ENCODE measurements around the gene ADAM29. TPM values are rescaled to one million over a fixed set of nuclear protein-coding genes. Genes with fewer than 3 reads are reported as not detected.
"Not testable (repeated sequence)": the region's sequence is repeated elsewhere in the genome, so short reads cannot be mapped to it uniquely, and the experiment has no call there.

The ADAM29 gene
- total RNA-seq, 2 donors from 2014 or later = not detected

DNA sequence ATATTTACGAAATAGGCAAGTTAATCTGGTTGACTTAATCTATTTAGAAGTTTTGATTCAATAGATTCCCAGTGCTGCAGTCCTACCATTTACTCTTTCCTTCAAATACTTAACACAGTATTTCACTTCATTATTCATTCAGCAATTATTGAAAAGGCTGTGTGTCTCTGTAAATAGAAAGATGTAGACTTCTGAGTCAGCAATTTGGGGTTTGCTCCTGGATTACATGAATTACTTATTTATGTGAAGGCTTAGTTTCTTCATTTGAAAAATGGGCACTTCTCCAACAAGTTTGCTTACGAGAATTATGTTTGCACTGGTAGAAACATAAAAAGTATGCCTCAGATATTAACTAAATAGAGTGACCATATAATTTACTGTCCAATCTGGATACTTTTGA is 17.4 kb downstream of the ADAM29 start:
- intact Hi-C loops (cut with DNase I, micrococcal nuclease) = no loop called here
- no peak for ATAC-seq

DNA sequence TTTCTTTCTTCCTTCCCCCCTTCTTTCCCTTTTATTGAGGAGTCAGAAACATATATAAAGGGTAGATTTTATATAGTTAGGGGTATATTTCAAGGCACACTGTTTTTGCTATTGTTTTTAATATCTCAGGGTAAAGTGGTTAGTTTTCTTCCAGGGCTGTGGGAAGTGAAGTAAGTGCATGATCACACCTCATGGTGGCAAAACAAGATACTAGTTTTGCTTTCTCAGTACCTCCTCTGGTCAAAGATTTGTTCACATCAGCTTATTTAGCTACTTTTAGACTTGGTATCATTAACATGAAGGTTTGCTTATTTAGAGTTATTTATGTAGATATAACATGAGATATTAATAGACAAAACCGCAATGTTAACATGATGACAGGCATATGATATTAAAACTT is 21.8 kb downstream of the ADAM29 start:
- intact Hi-C loops (cut with DNase I, micrococcal nuclease) = no loop called here
- ATAC-seq = no peak
- no peak for DNase-seq

More for the DNA sequence above, 17.4 kb downstream of the ADAM29 start:
- DNase-seq = no peak

GRCh38 chr4:174946246-174946645 is 28.1 kb downstream of the ADAM29 start:
- ATAC-seq (no peak), DNase-seq (no peak)
- intact Hi-C loops (cut with DNase I, micrococcal nuclease) = no loop called here

DNA sequence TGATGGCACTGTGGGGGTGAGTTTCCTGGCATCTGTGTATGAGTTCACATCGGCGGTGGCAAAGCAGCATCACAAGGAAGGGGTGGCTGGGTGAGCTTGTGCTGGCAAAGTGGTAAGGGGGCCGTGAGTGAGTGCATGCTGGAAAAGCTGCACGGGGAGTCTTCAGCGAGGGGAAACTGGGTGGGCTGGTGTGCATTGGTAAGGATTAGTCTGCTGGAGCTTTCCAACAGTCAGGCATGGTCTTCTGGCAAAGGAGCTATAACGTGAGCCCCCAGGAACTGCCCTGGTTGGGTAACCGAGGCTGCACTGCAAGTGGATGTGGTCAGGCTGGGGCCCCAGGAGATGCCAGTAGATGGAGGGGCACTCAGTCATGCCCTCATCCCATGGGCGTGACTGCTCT is 30.7 kb downstream of the ADAM29 start:
- ATAC-seq = no peak
- intact Hi-C loops (cut with DNase I, micrococcal nuclease) = no loop called here

DNA sequence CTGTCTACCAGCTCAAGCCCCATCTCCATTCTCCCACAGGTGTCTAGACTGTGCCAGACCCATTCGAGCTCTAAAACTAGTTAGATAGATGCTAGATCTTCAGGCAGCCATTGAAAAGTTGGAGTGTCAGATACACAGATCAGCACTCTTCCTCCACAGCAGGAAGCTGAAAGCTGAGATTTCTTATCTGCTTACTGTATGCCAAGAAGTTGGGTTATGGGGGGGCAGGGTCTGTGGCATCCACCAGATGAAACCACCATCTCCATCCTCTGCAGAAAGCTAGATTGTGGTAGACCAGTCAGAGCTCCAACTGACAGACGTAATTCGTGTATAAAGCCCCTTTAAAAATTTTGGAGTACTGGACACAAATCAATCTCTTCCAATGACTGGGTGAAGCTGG is 54.8 kb downstream of the ADAM29 start:
- ATAC-seq (no peak), DNase-seq (no peak)
- intact Hi-C loops (cut with DNase I, micrococcal nuclease) = no loop called here

More for the DNA sequence above, 30.7 kb downstream of the ADAM29 start:
- DNase-seq = no peak

DNA sequence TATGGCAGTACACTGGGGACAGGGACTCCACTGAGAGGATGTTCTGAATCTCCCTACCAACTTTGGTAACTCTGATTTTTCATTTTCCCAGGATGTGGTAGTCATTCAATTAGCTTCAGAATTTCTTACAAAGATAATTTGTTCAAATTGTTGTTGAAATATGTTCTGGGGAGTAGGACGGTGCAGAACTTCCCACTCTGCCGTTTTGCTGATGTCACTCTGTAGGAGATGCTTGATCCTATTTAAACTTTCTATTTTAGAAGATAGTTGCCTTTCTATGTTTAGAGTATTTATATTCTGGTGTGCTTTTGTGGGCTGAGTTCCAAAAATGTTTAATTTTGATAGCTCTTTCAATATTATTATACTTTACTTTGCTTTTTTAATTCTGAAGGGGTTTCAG is 55.2 kb downstream of the ADAM29 start:
- DNase-seq (no peak), ATAC-seq (no peak)
- intact Hi-C loops (cut with DNase I, micrococcal nuclease) = no loop called here

DNA sequence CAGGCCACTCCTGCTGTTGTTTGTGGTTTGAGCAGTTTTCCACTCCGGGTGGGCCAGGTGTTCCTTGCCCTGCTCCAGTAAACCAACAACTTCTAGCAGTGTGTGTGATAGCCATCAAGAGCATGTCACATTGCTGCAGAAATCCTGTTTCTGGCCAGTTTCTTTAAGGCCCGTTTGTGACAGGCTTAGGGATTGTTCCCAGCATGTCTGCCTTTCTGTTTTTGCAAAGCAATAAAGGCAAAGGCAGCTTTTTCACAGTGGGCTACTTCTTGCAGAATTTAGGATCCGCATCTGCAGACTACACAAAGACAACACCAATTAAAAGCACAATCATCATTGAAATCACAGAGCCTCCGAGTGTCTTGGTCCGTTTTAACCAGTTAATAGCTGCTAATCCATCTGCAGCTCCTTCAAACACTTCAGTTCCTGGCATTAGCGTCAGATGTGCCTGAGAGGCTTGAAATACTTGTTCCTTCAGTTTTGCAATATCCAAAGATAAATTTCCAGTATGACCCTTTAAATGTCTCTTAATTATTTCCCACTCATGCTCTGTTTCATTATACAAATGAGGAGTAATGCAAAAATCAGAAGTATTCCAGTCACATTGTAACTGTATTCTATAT is 65.1 kb downstream of the ADAM29 start:
- intact Hi-C loops (cut with DNase I, micrococcal nuclease) = no loop called here
- no peak for DNase-seq
- no peak for ATAC-seq

GRCh38 chr4:174983870-174984269 is 65.7 kb downstream of the ADAM29 start:
- intact Hi-C loops (cut with DNase I, micrococcal nuclease); DNase-seq; ATAC-seq: not testable (repeated sequence)

GRCh38 chr4:174989791-174990190 is 71.6 kb downstream of the ADAM29 start:
- intact Hi-C loops (cut with DNase I, micrococcal nuclease) = no loop called here
- DNase-seq (no peak), ATAC-seq (no peak)

GRCh38 chr4:174993916-174994315 is 75.8 kb downstream of the ADAM29 start:
- DNase-seq (no peak), ATAC-seq (no peak)
- intact Hi-C loops (cut with DNase I, micrococcal nuclease) = no loop called here

GRCh38 chr4:174996079-174996478 is 77.9 kb downstream of the ADAM29 start:
- ATAC-seq = no peak
- intact Hi-C loops (cut with DNase I, micrococcal nuclease) = no loop called here

DNA sequence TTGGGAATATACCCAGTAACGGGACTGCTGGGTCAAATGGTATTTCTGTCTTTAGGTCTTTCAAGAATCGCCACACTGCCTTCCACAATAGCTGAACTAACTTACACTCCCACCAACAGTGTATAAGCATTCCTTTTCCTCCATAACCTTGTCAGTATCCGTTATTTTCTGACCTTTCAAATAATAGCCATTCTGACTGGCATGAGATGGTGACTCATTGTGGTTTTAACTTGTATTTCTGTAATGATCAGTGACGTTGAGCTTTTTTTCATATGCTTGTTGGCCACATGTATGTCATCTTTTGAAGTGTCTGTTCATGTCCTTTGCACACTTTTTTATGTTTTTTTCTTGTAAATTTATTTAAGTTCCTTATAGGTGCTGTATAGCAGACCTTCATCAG is 81.2 kb downstream of the ADAM29 start:
- DNase-seq (no peak), ATAC-seq (no peak)
- intact Hi-C loops (cut with DNase I, micrococcal nuclease) = no loop called here

More at GRCh38 chr4:174996079-174996478, 77.9 kb downstream of the ADAM29 start:
- DNase-seq = no peak

DNA sequence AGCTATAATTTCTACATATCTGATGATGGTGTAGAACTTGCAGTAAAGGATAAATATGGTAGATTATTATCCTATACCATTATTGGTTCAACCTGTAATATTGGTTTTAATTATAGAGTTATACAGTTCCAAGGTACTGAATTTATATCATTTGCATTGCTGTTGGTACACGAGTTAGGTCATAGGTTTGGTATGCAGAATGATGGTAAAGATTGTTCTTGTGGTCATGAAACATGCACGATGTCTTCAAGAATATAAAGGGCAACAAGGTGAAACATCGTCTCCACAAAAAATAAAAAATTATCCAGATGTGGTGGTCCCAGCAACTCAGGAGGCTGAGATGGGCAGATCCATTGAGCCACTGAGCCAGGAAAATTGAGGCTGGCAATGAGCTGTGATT is 99.6 kb downstream of the ADAM29 start:
- DNase-seq (no peak), ATAC-seq (no peak)
- intact Hi-C loops (cut with DNase I, micrococcal nuclease) = no loop called here

- DNase-seq; intact Hi-C loops (cut with DNase I, micrococcal nuclease); ATAC-seq: not testable (repeated sequence)
Observed at GRCh38 chr4:175019447-175019846, 101.3 kb downstream of the ADAM29 start.

Other genes with a start within 250 kb of the ADAM29 start
- not detected for gene GLRA3, start 89.1 kb upstream of the ADAM29 start, total RNA-seq